Measurements from ENCODE around the gene IVL.

IVL gene, protein sequence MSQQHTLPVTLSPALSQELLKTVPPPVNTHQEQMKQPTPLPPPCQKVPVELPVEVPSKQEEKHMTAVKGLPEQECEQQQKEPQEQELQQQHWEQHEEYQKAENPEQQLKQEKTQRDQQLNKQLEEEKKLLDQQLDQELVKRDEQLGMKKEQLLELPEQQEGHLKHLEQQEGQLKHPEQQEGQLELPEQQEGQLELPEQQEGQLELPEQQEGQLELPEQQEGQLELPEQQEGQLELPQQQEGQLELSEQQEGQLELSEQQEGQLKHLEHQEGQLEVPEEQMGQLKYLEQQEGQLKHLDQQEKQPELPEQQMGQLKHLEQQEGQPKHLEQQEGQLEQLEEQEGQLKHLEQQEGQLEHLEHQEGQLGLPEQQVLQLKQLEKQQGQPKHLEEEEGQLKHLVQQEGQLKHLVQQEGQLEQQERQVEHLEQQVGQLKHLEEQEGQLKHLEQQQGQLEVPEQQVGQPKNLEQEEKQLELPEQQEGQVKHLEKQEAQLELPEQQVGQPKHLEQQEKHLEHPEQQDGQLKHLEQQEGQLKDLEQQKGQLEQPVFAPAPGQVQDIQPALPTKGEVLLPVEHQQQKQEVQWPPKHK

DNA sequence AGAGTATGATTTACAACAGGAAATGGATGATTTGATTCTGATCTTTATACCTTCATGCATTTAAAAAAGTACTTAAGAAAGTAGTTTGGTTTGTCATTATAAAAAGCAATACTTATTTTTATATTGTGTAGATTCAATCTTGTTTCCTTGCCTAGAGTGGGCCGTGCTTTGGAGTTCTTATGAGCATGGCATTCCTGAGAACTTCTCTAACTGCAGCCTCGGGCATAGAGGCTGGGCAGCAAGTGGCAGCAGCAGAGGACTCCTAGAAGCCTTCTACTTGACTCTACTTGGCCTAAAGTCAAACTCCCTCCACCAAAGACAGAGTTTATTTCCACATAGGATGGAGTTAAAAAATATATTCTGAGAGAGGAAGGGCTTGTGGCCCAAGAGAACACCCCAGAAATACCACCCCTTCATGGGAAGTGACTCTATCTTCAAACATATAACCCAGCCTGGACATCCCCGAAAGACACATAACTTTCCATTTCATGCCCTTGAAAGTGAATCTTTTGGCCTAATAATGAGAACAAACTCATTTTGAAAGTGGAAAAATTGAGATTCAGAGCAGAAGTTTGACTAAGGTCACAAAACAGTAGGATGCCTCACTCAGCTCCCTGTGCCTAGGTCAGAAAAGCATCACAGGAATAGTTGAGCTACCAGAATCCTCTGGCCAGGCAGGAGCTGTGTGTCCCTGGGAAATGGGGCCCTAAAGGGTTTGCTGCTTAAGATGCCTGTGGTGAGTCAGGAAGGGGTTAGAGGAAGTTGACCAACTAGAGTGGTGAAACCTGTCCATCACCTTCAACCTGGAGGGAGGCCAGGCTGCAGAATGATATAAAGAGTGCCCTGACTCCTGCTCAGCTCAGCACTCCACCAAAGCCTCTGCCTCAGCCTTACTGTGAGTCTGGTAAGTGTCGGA lies at the start of gene IVL:
Gene IVL (plus strand): TSS at position 861 of the 916 bp plus-strand sequence. CDS start 1,252 bp downstream, outside the sequence.
- no peak for DNase-seq (ENCODE audit: low read depth in 2 of 2)

DNA sequence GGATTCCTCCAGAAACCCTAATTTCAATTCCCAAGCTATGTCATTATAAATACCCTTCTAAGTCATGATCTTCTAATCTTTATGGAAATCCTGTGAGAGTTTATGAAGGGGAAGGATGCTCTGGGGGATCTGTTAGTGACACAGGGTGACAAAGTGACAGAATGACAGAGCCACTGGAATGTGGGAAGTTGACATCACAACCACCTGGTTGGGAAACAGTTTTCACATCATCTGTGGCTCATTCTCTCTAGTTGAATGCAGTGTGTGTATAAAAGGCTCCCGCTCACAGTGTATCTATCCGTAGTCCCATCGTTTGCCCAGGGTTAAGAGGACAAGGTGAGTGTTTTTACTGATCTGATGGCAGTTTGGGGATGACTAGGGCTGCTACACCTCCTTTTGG lies 48.6 kb upstream of the IVL start, which contains the start of gene LCE7A:
Gene LCE7A (plus strand): TSS at position 301 of the 400 bp plus-strand sequence. CDS start 702 bp downstream, outside the sequence.
- no peak for DNase-seq (ENCODE audit: low read depth in 2 of 2)

DNA sequence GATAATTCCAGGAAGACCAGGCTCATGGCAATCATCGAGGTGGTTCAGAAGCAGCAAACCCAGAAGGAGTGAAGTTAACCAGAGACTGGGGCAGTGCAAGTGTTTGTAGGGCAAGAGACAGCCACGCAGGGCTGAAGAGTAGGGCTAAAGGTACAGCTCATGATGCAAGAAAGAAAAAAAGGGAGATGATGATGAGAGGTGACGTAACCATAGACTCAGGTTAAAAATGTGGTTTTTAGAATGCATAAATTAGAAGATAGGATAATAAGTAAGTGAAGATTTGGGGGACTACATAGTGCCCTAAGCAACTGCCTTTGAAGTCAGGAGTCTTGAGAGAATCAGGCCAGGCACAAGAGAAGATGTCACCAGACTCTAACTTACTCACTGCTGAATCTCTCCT lies 48.2 kb upstream of the IVL start:
- no peak for DNase-seq (ENCODE audit: low read depth in 2 of 2)

DNA sequence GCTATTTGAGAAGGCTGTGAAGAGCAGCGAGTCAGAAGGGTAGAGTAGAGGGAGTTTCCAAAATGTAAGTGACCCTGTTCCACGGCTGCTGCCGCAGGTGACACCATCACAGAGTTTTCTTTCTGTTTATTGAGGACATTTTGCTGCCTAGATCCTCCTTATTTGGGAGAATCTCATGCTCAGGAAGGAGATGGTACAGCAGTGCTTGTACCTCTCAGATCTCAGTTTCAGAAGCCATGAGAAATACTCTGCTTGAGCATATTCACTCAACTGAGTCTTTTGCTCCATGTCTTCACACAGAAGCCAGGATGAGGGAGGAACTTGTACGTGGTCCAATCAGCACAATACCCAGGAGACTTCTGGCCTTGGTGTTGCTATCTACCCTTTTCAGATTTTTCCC lies 47.0 kb upstream of the IVL start:
- DNase-seq (ENCODE audit: low read depth in 2 of 2): no peak

DNA sequence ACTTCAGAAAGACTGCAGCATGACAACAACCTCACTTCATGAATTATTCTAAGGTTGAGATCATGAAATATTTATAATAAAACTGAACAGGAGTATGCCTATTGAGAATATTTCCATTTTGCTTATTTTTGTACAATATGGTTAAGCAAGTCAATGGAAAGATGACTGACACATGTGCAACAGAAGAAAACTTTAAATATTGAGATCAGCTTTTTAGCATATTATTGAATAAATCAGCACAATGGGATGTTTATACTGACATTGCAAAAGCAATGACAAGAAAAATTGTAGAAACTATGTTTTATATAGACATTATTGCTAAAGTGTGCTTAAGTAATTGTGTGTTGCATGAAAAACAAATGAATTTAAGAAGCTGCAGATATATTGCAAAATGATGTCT lies 43.9 kb upstream of the IVL start:
- DNase-seq (ENCODE audit: low read depth in 2 of 2): no peak

DNA sequence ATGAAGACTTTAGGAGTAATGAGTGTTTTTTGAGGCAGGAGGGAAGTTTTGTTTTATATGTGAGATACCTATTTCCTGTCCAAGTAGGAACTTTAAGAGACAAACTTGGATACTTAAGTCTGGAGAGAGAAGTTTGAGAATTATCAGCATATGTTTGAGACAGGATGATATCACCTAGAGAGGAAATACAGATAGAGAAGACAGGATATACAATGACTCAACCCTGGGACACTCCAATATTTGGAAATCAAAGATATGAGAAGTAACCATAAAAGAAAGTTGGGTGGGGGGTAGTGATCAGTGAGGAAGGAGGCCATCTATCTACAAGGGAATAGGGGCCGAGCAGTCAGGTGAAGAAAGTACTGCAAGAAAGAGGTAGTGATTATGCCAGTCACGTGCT lies 42.0 kb upstream of the IVL start:
- DNase-seq (ENCODE audit: low read depth in 2 of 2): no peak

DNA sequence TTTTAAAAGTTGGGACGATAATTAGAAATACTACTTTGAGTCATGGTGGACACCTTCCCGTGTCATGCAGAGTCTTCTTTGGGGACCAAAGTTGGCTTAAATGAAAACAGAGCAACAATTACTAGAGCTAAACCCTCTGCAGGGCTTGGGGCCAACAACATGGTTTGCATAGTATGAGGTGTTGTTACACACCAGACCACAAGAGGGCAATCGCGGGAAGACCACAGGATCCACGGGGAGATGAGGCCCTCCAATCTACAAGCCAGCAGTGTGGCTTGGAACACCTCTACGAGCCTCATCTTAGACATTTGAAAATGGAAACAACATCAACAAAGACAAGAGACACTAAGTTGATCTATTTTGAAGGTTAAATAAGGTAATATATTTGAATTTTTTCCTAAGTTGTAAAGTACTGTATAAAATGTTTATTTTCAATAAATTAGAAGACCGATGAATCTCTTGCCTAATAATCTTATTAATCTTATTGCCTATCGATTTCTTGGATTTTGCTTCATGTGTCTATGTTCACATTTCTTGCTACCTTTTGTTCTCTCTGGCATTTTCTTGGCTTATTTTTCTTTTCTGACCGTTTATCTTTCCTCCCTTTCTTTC lies 38.4 kb upstream of the IVL start:
- DNase-seq (ENCODE audit: low read depth in 2 of 2): peak; percentile 10 to 33

DNA sequence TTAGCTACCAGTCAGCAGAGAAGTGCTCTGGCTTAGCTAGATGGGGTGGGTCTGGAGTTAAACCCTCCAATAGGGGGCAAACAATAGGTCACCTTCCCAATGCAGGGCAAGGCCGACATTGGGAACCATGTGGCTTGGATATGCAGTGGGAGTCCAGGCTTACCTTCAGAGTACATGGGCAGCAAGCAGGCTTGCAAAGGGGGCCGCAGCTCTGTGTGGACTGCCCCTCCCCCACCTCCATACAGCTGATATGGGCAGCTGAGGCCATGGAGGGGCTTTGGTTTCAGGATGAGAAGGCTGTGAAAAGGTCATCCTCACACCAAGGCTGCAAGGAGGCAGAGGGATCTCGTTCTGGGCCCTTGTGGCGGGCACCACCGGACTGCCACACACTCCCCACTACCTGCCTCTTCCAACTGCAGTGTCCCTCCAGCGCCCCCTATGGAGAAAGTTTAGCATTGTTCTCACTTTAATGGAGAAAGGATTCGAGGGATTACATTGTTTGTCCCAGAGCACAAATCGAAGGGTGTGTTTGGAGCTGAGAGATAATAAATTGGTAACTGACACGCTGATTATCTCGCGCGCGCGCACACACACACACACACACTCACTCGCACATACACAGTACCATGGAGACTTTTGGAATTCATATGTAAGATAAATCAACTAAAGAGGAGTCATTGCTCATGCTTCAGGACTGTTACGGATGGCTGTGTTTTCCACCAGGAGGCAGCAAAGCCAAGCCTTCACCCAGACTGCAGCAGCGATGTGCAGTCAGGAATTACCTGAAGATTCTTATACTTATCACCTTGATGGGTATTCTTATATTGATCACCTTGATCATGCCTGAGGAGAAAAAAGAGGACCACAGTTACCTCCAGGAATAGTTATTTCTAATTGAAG lies 37.3 kb upstream of the IVL start:
- DNase-seq (ENCODE audit: low read depth in 2 of 2): no peak

DNA sequence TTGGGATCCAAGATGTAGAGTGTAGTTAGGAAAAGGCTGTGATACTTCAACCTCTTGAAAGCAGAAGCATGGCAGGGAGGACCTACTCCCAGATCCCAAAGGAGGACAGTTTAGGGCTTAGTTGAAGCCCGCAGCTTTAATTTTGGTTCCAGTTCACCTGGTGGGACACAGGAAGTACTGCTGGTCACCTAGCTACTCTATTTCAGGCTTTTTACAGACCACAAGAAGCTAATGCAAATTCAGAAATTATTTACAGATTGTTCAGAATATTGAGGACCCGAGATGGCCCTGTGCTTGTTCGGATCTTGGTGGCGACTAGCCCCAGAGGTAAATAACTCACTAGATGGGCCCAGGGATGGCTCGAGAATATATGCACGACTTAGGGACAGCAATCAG lies 36.6 kb upstream of the IVL start:
- no peak for DNase-seq (ENCODE audit: low read depth in 2 of 2)

DNA sequence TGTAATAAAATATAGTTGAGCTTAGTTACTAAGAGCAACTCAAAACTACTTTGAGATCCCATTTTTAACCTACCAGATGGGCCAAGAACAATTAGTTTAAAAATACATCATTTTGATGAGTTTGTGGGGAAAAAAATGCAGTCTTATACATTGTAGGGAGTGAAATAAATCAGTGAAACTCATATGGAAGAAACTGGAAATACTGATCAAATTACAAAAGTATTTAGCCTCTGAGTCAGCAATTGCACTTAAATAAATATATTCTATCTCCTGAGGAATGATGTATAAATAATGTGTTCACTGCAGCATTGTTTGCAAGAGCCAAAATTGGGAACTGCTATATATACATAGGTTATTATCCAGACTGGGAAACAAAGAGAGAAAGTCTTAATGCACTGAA lies 34.9 kb upstream of the IVL start:
- DNase-seq (ENCODE audit: low read depth in 2 of 2): no peak

DNA sequence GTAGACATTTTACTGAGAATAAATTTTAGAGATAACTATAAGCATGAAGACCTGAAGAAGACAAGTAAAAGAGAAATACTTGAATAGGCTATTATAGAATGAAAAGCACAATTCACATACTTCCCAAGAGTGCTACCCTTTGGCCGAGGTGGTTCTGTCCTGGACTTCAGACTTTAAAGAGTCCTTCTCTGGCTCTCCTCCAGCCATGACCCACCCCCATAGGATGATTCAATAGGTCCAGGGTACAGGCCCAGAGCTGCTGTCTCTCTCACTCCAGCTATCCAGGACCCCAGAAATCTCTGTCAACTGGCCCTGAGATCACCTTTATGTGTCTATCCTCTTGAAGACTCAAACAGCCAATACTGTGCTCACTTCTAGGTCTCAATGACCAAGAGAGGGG lies 31.5 kb upstream of the IVL start:
- no peak for DNase-seq (ENCODE audit: low read depth in 2 of 2)

DNA sequence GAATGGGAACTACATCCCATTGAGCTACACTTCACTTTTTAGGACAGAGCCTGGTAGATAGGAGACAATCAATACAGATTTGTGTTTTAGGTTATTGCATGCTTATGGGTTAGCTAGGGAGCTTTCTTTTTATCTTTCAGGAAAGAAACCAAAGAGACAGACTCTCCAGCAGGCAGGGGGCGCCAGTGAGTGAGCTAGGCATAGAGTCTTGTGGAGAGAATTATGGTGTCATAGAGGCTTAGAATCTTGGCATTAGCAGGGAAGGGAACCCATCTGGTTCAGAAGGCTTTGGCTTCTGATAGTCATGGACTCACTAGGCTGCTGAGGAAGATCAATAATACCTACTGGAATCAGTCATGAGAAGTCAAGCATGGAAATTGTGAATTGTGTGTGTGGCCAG lies 30.3 kb upstream of the IVL start, which contains the start of gene SMCP:
Gene SMCP (plus strand): TSS at position 281 of the 400 bp plus-strand sequence. CDS start 6,101 bp downstream, outside the sequence.
- no peak for DNase-seq (ENCODE audit: low read depth in 2 of 2)

DNA sequence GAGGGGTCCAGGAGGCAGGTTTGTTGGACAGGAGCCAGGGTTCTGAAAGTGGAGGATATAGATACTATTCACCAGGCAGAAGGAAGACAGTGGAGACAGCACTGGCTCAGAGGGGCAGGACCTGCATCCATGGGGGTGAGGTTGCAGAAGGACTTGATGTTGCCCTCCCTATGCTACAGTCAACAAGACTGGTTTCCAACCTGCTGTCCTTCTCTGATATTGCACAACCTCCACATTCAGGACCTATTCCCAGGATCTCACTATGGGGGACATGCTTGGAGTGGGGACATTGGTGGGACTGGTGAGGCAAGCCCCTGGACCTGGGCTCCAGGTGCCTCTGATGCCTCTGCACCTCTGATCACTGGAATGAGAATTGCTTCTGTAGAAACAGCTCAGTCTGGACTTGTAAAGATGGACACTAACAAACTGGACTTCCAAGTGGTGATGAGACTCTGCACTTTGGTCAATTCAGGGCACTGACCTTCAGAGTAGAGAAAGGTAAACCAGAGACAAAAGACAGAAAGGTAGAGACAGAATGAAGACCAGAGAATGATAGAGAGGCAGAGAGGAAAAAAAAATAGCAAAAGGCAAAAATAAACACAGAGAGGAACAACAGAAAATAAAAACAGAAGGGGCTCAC lies 28.7 kb upstream of the IVL start:
- no peak for DNase-seq (ENCODE audit: low read depth in 2 of 2)

DNA sequence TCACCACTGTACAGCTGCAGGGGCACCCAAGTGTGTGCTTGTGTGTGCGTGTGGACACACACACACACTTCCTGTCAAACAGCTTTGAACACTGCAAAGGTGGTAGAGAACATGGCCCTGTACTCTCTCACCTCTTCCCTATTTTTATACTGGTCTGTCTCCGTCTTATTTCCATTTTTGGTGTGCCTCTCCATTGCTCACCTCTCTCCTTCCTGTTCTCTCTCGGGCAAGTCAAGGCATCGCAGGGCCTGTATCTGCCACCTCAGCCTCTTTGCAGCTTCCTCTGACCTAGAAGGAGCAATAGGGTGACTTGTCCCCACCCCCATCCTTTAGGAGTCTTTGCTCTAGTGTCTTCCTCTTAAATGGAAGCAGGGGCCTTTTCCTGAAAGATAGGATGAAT lies 28.0 kb upstream of the IVL start:
- no peak for DNase-seq (ENCODE audit: low read depth in 2 of 2)

DNA sequence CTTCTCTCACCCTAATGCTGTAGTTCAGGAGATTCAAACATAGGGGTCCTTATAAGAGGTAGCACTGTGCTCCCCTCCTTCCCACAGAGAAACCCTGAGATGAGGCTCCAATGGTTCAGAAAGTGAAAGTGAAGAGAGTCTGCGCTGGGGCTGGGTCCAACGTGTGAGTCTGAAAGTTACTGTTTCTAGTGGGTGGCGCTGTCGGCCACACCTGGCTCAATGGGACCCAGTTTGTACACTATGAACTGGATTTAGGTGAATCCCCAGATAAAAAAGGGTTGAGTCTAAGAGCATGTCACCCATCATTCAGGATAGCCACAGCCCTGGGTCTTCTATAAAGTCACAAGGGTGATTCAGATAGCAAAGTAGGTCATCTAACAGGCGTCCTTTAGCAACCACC lies 27.4 kb upstream of the IVL start:
- DNase-seq (ENCODE audit: low read depth in 2 of 2): no peak

DNA sequence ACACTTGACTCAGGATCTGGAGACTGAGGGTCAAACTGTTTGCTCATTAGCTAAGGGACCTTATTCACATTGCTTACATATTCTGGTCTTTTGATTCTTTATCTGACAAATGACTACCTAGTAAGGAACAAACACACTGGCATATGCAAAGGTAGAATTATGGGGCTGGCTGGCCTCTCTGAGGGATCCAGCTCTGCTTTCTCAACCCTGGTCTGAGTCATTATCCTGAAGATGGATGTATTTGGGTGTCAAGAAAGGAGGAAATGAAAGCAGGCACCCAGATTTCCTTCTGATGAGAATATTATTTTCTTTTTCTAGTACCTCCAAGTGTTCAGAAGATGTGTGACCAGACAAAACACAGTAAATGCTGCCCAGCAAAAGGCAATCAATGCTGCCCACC lies 24.3 kb upstream of the IVL start:
- DNase-seq (ENCODE audit: low read depth in 2 of 2): no peak

DNA sequence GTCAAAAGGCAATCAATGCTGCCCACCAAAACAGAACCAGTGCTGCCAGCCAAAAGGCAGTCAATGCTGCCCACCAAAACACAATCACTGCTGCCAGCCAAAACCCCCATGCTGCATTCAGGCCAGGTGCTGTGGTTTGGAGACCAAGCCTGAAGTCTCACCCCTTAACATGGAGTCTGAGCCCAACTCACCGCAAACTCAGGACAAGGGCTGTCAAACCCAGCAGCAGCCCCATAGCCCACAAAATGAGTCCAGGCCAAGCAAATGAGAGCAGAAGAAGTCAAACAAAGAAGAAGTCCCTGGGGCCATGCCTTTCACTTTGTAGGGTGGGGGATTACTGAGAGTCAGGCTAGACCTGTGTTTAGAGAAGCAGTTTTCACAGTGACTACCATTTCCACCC lies 23.8 kb upstream of the IVL start:
- no peak for DNase-seq (ENCODE audit: low read depth in 2 of 2)

DNA sequence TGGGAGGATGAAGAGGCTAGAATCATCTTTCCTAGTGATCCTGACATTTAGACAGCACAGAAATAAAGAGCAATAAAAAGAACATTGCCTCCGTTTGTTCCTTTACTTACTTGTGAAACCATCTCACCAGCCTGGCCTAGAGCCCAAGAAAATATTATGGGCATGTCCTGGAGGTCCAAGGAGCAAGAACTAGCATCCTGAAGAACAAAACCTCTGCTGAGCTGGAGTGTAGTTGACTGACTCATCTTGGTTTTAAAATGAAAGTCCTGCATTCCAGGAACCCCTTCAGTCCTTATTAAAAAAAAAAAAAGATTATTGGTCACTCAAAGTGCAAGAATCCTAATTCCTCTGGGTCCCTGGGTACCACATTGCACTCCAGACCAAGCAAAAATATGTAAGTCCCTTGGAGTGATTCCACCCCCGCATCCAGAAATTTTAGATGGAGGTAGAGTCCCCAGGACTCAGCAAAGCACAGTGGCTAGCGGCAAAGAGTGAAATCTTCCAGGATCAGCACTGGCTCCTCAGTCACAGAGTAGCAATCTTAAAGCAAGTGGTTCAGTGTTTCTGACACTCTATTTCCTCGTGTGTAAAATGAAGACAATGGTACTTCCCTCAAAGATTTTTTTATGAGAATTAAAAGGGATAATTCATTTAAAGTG lies 23.3 kb upstream of the IVL start:
- DNase-seq (ENCODE audit: low read depth in 2 of 2): no peak

DNA sequence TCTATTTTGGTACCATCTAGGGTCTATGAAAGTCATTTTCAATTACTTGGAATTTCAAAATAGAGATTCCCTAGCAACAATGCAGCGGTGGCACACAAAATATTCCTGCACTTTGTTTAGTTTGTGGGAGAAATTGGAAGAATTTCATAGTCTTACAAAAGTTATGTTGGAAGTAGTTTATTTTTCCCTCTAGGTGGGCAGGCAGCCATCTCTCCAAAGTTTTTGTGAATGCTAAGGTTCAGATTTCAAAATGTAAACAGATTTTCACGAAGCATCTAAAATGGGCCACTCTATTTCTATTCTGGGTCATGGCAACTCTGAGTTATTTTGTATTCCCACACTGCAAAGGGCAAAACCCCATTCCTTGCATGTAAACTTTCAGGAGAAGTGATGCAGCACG lies 22.3 kb upstream of the IVL start:
- DNase-seq (ENCODE audit: low read depth in 2 of 2): no peak

Data from stimulated activated CD4-positive, alpha-beta T cell treated with anti-CD3 and anti-CD28 coated beads, Interleukin-1b, Interleukin-23, amount 100 ng/mL, for 1 hour (primary cell).